Measurements from ENCODE around the gene CAV1. TPM values are rescaled to one million over a fixed set of nuclear protein-coding genes. Genes with fewer than 3 reads are reported as not detected.

CAV1 gene
- total and polyA plus RNA-seq, 2 donors (not counting 1 experiment from before 2014, with no cell fraction given), result 461 to 1,245 TPM

DNA sequence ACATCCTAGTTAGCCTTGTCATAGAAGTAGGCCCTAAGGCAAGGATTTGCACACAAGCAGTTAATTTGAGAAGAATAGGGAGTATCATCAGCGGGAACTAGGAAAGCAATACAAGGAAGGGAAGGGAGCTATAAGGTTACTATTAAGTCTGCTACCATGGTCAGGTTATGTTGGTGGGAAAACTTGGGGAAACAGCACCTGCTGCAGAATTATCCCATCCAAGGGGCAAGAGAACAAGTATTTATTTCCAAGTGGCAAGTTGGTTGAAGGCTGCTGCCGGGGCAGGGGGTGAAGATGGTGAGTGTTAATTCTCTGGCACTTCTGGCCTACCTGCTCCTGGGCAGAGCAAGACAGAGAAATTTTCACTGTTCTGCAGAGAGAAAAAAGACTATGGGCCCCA lies 55.0 kb downstream of the CAV1 start:
- Histone ChIP-seq H3K9ac (ENCODE audit: insufficient read depth, low read length) (no peak overlapping the region), H3K9me3 (ENCODE audit: control insufficient read depth, insufficient read depth, low read depth, low read length) (no peaks in the 10 kb centered on the region), H3K36me3 (ENCODE audit: control insufficient read depth, insufficient read depth, low read length) (no peaks in the 10 kb centered on the region), H3K4me1 (ENCODE audit: control insufficient read depth, extremely low read depth, insufficient read depth, low read length) (peaks cover 33% of the 10 kb centered on the region), H3K27me3 (ENCODE audit: control insufficient read depth, insufficient read depth, low read length) (no peaks in the 10 kb centered on the region), H2AFZ (ENCODE audit: low read length) (no peak overlapping the region), H3K4me3 (replicated peaks in 1 of 4; ENCODE audit: control extremely low read depth in 1 of 4, insufficient read depth in 1 of 4, low read depth in 3 of 4, low read length in 4 of 4) (no peak overlapping the region), H3K4me2 (ENCODE audit: extremely low read depth, insufficient read depth, low read length) (no peak overlapping the region), H4K20me1 (ENCODE audit: control insufficient read depth, extremely low read depth, insufficient read depth, low read length) (no peaks in the 10 kb centered on the region), H3K27ac (ENCODE audit: insufficient read depth, low read length) (no peak overlapping the region), H3K79me2 (ENCODE audit: control insufficient read depth, insufficient read depth, low read length) (no peaks in the 10 kb centered on the region)
- no peak for DNase-seq (ENCODE audit: low read depth in 2 of 2)
- no peak for TF ChIP-seq EZH2 (IDR thresholded peaks at IDR 0.05; ENCODE audit: low read length, missing control alignments)
- TF ChIP-seq, protein P1, sequence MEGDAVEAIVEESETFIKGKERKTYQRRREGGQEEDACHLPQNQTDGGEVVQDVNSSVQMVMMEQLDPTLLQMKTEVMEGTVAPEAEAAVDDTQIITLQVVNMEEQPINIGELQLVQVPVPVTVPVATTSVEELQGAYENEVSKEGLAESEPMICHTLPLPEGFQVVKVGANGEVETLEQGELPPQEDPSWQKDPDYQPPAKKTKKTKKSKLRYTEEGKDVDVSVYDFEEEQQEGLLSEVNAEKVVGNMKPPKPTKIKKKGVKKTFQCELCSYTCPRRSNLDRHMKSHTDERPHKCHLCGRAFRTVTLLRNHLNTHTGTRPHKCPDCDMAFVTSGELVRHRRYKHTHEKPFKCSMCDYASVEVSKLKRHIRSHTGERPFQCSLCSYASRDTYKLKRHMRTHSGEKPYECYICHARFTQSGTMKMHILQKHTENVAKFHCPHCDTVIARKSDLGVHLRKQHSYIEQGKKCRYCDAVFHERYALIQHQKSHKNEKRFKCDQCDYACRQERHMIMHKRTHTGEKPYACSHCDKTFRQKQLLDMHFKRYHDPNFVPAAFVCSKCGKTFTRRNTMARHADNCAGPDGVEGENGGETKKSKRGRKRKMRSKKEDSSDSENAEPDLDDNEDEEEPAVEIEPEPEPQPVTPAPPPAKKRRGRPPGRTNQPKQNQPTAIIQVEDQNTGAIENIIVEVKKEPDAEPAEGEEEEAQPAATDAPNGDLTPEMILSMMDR (conservative IDR thresholded peaks at IDR 0.05 in 1 of 2, IDR thresholded peaks at IDR 0.05 in 1 of 2; ENCODE audit: low read depth in 1 of 2, low read length in 2 of 2), result no peak

DNA sequence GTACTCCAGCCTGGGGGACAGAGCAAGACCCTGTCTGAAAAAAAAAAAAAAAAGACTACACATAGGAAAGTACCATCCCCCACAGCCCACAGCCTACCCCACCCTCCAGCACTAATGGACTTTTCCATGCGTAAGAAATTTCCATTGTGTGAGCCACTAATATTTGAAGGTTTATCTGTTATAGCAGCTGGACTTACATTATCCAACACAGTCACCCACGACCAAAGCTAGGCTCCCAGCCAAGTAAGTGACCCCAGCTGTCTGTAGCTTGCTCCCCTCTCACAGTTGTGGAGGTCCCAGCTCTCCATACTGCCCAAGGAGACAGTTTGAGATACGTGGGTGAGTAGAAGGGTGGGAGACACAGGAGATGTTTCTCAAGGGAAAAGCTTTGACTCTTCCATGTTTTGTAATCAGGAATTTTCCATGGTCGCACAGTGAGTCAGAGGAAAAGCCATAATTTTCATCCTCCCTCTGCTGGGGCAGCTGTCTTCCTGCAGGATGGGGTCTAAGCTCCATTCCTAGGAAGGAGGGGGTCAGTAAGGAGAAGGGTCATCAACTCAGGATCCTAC lies 57.4 kb downstream of the CAV1 start:
- no peak overlapping the region for H2AFZ ChIP-seq (ENCODE audit: low read length)

DNA sequence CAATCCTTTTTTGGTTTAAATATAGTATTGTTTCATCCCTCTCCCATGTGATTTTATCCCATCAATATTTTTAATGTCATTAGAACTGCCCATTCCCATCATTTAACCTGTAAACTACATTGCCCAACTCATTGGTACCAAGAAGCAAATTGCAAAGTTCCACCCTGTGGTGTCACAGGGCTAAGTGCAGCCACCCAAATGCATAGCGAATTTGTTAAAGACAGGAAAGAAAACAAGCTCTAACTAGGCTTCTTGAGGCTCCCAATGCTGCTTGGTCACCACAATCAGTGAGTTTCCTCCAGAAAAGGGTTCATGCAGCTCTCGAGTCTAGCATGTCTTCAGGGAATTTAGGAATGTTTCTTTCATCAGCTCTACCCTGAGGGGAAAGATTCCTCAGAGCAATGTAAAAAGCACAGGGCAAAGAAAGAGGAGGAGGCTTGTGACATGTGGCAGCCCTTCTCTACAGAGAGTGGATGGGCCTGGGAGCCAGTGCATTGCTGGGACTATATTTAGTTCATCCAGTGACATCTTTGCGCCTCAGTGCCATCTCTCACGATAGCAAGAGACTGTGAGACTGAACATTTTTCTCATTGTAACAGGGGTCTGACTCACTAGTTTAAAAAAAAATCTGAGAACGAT lies 58.1 kb downstream of the CAV1 start:
- TF ChIP-seq, protein P1 (conservative IDR thresholded peaks at IDR 0.05 in 1 of 2, IDR thresholded peaks at IDR 0.05 in 1 of 2; ENCODE audit: low read depth in 1 of 2, low read length in 2 of 2), result no peak
- TF ChIP-seq EZH2 (IDR thresholded peaks at IDR 0.05; ENCODE audit: low read length, missing control alignments), result no peak
- Histone ChIP-seq H2AFZ (ENCODE audit: low read length) (peak overlapping the region; percentile 11), H3K4me2 (ENCODE audit: extremely low read depth, insufficient read depth, low read length) (peak overlapping the region; percentile 4), H3K4me3 (replicated peaks in 1 of 4; ENCODE audit: control extremely low read depth in 1 of 4, insufficient read depth in 1 of 4, low read depth in 3 of 4, low read length in 4 of 4) (no peak overlapping the region), H3K9ac (ENCODE audit: insufficient read depth, low read length) (no peak overlapping the region), H3K27me3 (ENCODE audit: control insufficient read depth, insufficient read depth, low read length) (no peaks in the 10 kb centered on the region), H3K36me3 (ENCODE audit: control insufficient read depth, insufficient read depth, low read length) (no peaks in the 10 kb centered on the region), H3K4me1 (ENCODE audit: control insufficient read depth, extremely low read depth, insufficient read depth, low read length) (peaks cover 23% of the 10 kb centered on the region), H3K79me2 (ENCODE audit: control insufficient read depth, insufficient read depth, low read length) (no peaks in the 10 kb centered on the region), H3K9me3 (ENCODE audit: control insufficient read depth, insufficient read depth, low read depth, low read length) (no peaks in the 10 kb centered on the region), H3K27ac (ENCODE audit: insufficient read depth, low read length) (peak overlapping the region; percentile 65), H4K20me1 (ENCODE audit: control insufficient read depth, extremely low read depth, insufficient read depth, low read length) (no peaks in the 10 kb centered on the region)
- DNase-seq (ENCODE audit: low read depth in 2 of 2), result peak; percentile 40 to 52

More for the DNA sequence above, 57.4 kb downstream of the CAV1 start:
- Histone ChIP-seq H3K79me2 (ENCODE audit: control insufficient read depth, insufficient read depth, low read length) (no peaks in the 10 kb centered on the region), H3K4me2 (ENCODE audit: extremely low read depth, insufficient read depth, low read length) (no peak overlapping the region), H3K27ac (ENCODE audit: insufficient read depth, low read length) (peak overlapping the region; percentile 65), H3K9me3 (ENCODE audit: control insufficient read depth, insufficient read depth, low read depth, low read length) (no peaks in the 10 kb centered on the region), H3K27me3 (ENCODE audit: control insufficient read depth, insufficient read depth, low read length) (no peaks in the 10 kb centered on the region), H3K4me1 (ENCODE audit: control insufficient read depth, extremely low read depth, insufficient read depth, low read length) (peaks cover 20% of the 10 kb centered on the region), H3K36me3 (ENCODE audit: control insufficient read depth, insufficient read depth, low read length) (no peaks in the 10 kb centered on the region), H3K4me3 (replicated peaks in 1 of 4; ENCODE audit: control extremely low read depth in 1 of 4, insufficient read depth in 1 of 4, low read depth in 3 of 4, low read length in 4 of 4) (no peak overlapping the region), H3K9ac (ENCODE audit: insufficient read depth, low read length) (no peak overlapping the region), H4K20me1 (ENCODE audit: control insufficient read depth, extremely low read depth, insufficient read depth, low read length) (no peaks in the 10 kb centered on the region)
- TF ChIP-seq EZH2 (IDR thresholded peaks at IDR 0.05; ENCODE audit: low read length, missing control alignments), result no peak
- TF ChIP-seq, protein P1 (conservative IDR thresholded peaks at IDR 0.05 in 1 of 2, IDR thresholded peaks at IDR 0.05 in 1 of 2; ENCODE audit: low read depth in 1 of 2, low read length in 2 of 2), result peak; percentile 38 to 46
- DNase-seq (ENCODE audit: low read depth in 2 of 2), result peak; percentile 51 to 64

All from fibroblast of lung (primary cell).